Astrocyte (in vitro differentiated cells and primary cell): Measurements from ENCODE around the gene OVOL2. TPM values are rescaled to one million over a fixed set of nuclear protein-coding genes. Genes with fewer than 3 reads are reported as not detected.

ENCODE experiments used
- DNase-seq: peaks from one replicate; pipeline ENCODE4 v3.0.0-alpha.2; 2010; ENCODE audit warnings: low read depth
- FAIRE-seq: peaks from 2 replicates; lab custom pipeline; 2011; peaks lifted over from hg19 to GRCh38; lab: Jason Lieb, UNC
- H2AFZ ChIP-seq: 2 replicates; pipeline ENCODE4 v1.6.0; 2012; ENCODE audit warnings: low read depth, low read length, inconsistent platforms
- H3K27ac ChIP-seq: 2 replicates; pipeline ENCODE4 v1.5.1; 2011; ENCODE audit warnings: low read depth, low read length, inconsistent platforms
- H3K27me3 ChIP-seq: 2 replicates; pipeline ENCODE4 v1.6.0; 2011; ENCODE audit warnings: low read length, inconsistent platforms; ENCODE audit not compliant: insufficient read depth
- H3K36me3 ChIP-seq: 2 replicates; pipeline ENCODE4 v1.5.1; 2011; ENCODE audit warnings: low read length, inconsistent platforms; ENCODE audit not compliant: insufficient read depth
- H3K4me1 ChIP-seq: 2 replicates; pipeline ENCODE4 v1.5.1; 2011; ENCODE audit warnings: low read length, inconsistent platforms; ENCODE audit not compliant: insufficient read depth
- H3K4me2 ChIP-seq: 2 replicates; pipeline ENCODE4 v1.6.0; 2012; ENCODE audit warnings: low read length, inconsistent platforms
- H3K4me3 ChIP-seq: 2 replicates; pipeline ENCODE4 v1.5.1; 2011; ENCODE audit warnings: low read depth, mild to moderate bottlenecking, low read length, inconsistent platforms; ENCODE audit not compliant: insufficient read depth
- H3K79me2 ChIP-seq: 2 replicates; pipeline ENCODE4 v1.6.0; 2012; ENCODE audit warnings: mild to moderate bottlenecking, low read length, inconsistent platforms; ENCODE audit not compliant: insufficient read depth
- H3K9ac ChIP-seq: 2 replicates; pipeline ENCODE4 v1.6.0; 2012; ENCODE audit warnings: mild to moderate bottlenecking, low read length, inconsistent platforms
- H3K9me3 ChIP-seq: 2 replicates; pipeline ENCODE4 v1.5.1; 2012; ENCODE audit warnings: low read depth, mild to moderate bottlenecking, low read length, inconsistent platforms; ENCODE audit not compliant: insufficient read depth
- H4K20me1 ChIP-seq: 2 replicates; pipeline ENCODE4 v1.6.0; 2012; ENCODE audit warnings: low read length, inconsistent platforms; ENCODE audit not compliant: insufficient read depth
- H3K27ac Mint-ChIP-seq: one replicate; pipeline ENCODE4 v1.8.0; 2021; ENCODE audit warnings: mild to moderate bottlenecking, mixed read lengths; ENCODE audit not compliant: unreplicated experiment
- H3K27me3 Mint-ChIP-seq: one replicate; pipeline ENCODE4 v1.8.0; 2021; ENCODE audit warnings: low read depth, mixed read lengths; ENCODE audit not compliant: unreplicated experiment
- H3K36me3 Mint-ChIP-seq: one replicate; pipeline ENCODE4 v1.8.0; 2021; ENCODE audit warnings: low read depth, mixed read lengths; ENCODE audit not compliant: unreplicated experiment
- H3K4me1 Mint-ChIP-seq: one replicate; pipeline ENCODE4 v1.8.0; 2021; ENCODE audit warnings: low read depth, mixed read lengths; ENCODE audit not compliant: unreplicated experiment
- H3K4me3 Mint-ChIP-seq: one replicate; pipeline ENCODE4 v1.8.0; 2021; ENCODE audit warnings: mild to moderate bottlenecking, moderate library complexity, mixed read lengths; ENCODE audit not compliant: unreplicated experiment
- H3K9me3 Mint-ChIP-seq: one replicate; pipeline ENCODE4 v1.8.0; 2021; ENCODE audit warnings: mild to moderate bottlenecking, mixed read lengths; ENCODE audit not compliant: unreplicated experiment
- EZH2 ChIP-seq: IDR thresholded peaks from 2 replicates; pipeline ENCODE4 v1.6.1; 2012; ENCODE audit warnings: mild to moderate bottlenecking, low read length, inconsistent platforms; ENCODE audit not compliant: insufficient read depth
- total RNA-seq: library from RNA; stranded (reverse); gene quantifications from 2 replicates; pipeline ENCODE4 v1.2.1, GENCODE V29; 2021
- TF ChIP-seq, protein P1 (sequence below): IDR thresholded peaks from 2 replicates; pipeline ENCODE4 v1.5.1; 2011; ENCODE audit warnings: low read depth, mild to moderate bottlenecking, inconsistent platforms, low read length, moderate library complexity; ENCODE audit not compliant: insufficient read depth

The OVOL2 gene
- total RNA-seq, 1 donor from 2014 or later: 0.57 TPM

DNA sequence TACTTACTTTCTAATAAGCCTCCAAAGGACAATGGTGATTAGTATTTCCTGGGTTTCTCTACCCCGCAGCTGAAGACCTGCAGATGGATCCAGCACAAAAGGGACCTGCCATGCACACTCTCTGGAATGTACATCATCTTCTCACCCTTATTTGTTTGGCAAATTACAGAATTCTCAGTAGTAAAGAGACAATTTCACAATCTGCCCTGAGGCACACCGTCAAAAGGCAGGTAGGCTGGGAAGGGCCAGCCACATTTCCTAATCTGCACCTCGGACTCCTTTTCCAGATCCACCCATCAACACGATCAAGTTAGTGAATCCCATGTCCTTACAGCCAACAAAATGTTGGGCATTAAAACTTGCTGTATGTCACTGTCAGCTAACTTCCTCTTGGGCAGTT lies 4.9 kb downstream of the OVOL2 start:
- Histone ChIP-seq H3K4me3 (no peak overlapping the region), H4K20me1 (no peaks in the 10 kb centered on the region), H3K4me2 (no peak overlapping the region), H3K9me3 (no peaks in the 10 kb centered on the region), H3K27me3 (peaks cover 33% of the 10 kb centered on the region), H3K79me2 (no peaks in the 10 kb centered on the region), H3K4me1 (no peaks in the 10 kb centered on the region), H3K27ac (no peak overlapping the region), H2AFZ (no peak overlapping the region), H3K36me3 (no peaks in the 10 kb centered on the region), H3K9ac (no peak overlapping the region)
- H3K4me3 Mint-ChIP-seq: no peak overlapping the region
- no peaks in the 10 kb centered on the region for H3K4me1 Mint-ChIP-seq
- H3K27ac Mint-ChIP-seq: no peak overlapping the region
- TF ChIP-seq EZH2: no peak
- TF ChIP-seq, protein P1, sequence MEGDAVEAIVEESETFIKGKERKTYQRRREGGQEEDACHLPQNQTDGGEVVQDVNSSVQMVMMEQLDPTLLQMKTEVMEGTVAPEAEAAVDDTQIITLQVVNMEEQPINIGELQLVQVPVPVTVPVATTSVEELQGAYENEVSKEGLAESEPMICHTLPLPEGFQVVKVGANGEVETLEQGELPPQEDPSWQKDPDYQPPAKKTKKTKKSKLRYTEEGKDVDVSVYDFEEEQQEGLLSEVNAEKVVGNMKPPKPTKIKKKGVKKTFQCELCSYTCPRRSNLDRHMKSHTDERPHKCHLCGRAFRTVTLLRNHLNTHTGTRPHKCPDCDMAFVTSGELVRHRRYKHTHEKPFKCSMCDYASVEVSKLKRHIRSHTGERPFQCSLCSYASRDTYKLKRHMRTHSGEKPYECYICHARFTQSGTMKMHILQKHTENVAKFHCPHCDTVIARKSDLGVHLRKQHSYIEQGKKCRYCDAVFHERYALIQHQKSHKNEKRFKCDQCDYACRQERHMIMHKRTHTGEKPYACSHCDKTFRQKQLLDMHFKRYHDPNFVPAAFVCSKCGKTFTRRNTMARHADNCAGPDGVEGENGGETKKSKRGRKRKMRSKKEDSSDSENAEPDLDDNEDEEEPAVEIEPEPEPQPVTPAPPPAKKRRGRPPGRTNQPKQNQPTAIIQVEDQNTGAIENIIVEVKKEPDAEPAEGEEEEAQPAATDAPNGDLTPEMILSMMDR: no peak
- H3K9me3 Mint-ChIP-seq: no peaks in the 10 kb centered on the region
- FAIRE-seq (no peak), DNase-seq (no peak)
- no peaks in the 10 kb centered on the region for H3K36me3 Mint-ChIP-seq
- peaks cover 41% of the 10 kb centered on the region for H3K27me3 Mint-ChIP-seq

DNA sequence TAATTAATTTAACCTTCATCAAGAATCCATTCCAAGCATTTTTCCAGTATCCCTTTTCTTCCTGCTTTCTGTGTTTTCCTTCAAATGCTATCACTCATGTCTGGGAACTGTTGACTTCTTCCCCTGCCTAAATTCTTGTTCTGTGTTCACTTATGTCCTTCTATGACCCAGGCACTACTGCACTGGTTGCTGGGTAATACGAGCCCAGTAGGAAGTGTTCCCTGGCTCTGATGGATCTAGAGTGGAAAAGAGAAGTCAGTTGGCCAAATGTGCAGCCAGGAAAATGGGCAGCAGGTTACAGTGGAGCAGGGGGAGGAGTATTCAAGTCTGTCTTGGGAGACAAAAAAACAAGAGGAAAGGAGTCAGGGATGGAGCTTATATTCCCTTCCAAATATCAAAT lies 7.1 kb downstream of the OVOL2 start:
- Mint-ChIP-seq H3K27me3 (peaks cover 36% of the 10 kb centered on the region), H3K4me1 (no peaks in the 10 kb centered on the region), H3K27ac (no peak overlapping the region), H3K4me3 (no peak overlapping the region), H3K36me3 (no peaks in the 10 kb centered on the region), H3K9me3 (no peaks in the 10 kb centered on the region)
- no peak for DNase-seq
- Histone ChIP-seq H4K20me1 (no peaks in the 10 kb centered on the region), H3K27ac (no peak overlapping the region), H3K4me1 (no peaks in the 10 kb centered on the region), H3K27me3 (peaks cover 17% of the 10 kb centered on the region), H3K36me3 (no peaks in the 10 kb centered on the region), H3K4me2 (no peak overlapping the region), H3K9me3 (no peaks in the 10 kb centered on the region), H3K9ac (no peak overlapping the region), H2AFZ (no peak overlapping the region), H3K79me2 (no peaks in the 10 kb centered on the region), H3K4me3 (no peak overlapping the region)
- TF ChIP-seq, protein P1: no peak
- TF ChIP-seq EZH2: no peak
- no peak for FAIRE-seq

DNA sequence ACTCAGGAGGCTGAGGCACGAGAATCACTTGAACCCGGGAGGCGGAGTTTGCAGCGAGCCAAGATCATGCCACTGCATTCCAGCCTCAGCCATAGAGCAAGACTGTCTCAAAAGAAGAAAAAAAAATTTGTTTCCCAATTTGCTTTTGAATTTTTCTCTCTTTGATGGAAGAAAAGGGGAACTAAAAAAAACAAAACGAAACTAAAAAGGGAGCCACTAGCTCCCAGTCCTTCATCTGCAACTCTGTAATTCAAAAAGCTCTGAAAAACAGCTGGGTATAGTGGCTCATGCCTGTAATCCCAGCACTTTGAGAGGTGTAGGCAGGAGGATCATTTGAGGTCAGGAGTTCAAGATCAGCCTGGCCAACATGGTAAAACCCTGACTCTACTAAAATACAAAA lies 9.5 kb downstream of the OVOL2 start:
- Mint-ChIP-seq H3K27ac (no peak overlapping the region), H3K4me1 (no peaks in the 10 kb centered on the region), H3K27me3 (peaks cover 29% of the 10 kb centered on the region), H3K9me3 (peaks cover 3% of the 10 kb centered on the region), H3K36me3 (no peaks in the 10 kb centered on the region), H3K4me3 (no peak overlapping the region)
- Histone ChIP-seq H3K27ac (no peak overlapping the region), H4K20me1 (no peaks in the 10 kb centered on the region), H3K36me3 (no peaks in the 10 kb centered on the region), H3K27me3 (peaks cover 2% of the 10 kb centered on the region), H3K4me3 (no peak overlapping the region), H3K9ac (no peak overlapping the region), H3K4me2 (no peak overlapping the region), H3K9me3 (no peaks in the 10 kb centered on the region), H3K79me2 (no peaks in the 10 kb centered on the region), H2AFZ (no peak overlapping the region), H3K4me1 (no peaks in the 10 kb centered on the region)
- DNase-seq: no peak
- FAIRE-seq: no peak
- no peak for TF ChIP-seq EZH2
- TF ChIP-seq, protein P1: no peak
